ENCODE results near the gene HLA-A. TPM values are rescaled to one million over a fixed set of nuclear protein-coding genes. Genes with fewer than 3 reads are reported as not detected.
"Not testable (repeated sequence)": the region's sequence is repeated elsewhere in the genome, so short reads cannot be mapped to it uniquely, and the experiment has no call there.

HLA-A gene
- total RNA-seq, 3 donors from 2014 or later, result 833 to 1,988 (median 1,901) TPM

DNA sequence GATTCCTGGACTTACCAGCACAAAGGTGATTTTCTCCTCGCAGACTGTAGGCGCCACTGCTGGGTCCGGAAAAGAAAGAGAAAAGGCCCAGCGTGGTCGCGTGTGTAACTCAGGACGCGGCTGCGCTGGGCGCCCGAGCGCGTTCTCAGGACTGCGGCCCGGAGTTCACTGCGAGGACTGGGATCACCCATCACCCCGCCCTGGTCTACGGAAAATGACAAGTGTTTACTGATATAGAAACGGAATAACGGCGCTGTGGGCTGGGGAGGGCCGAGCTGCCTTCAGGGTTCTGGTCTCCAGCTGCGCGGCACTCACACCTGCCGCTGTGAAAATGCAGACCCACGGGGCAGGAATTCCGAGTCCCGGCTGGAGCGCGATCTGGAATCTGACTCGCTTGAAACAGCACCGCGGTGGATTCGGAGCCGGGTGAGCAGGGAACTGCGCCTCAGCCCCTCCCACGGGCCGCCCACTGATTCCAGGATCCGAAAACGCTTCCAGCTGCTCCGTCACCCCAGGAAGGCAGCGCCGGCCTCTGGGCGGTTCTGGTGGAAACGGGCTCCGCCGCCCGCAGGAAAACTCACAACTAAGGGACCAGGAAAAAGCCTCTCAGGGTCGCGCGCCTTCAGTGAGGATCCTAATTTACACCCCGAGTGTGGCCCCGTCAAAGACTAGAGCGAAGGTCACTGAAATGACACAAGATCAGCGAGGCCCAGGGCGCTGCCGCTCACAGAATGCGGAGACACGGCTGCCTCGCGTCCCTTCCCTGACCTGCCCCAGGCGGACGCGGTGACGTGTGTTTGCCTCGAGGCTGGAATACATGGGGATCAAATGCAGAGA lies 34.5 kb downstream of the HLA-A start:
- Histone ChIP-seq H3K9me3 (no peaks in the 10 kb centered on the region), H3K36me3 (ENCODE audit: low read depth) (no peaks in the 10 kb centered on the region), H3K4me1 (ENCODE audit: low read depth) (peaks cover 14% of the 10 kb centered on the region), H3K4me3 (peak overlapping the region; percentile 20)
- DNase-seq, result peak; percentile 83 to 88 (median 87)
- TF ChIP-seq, protein P1, sequence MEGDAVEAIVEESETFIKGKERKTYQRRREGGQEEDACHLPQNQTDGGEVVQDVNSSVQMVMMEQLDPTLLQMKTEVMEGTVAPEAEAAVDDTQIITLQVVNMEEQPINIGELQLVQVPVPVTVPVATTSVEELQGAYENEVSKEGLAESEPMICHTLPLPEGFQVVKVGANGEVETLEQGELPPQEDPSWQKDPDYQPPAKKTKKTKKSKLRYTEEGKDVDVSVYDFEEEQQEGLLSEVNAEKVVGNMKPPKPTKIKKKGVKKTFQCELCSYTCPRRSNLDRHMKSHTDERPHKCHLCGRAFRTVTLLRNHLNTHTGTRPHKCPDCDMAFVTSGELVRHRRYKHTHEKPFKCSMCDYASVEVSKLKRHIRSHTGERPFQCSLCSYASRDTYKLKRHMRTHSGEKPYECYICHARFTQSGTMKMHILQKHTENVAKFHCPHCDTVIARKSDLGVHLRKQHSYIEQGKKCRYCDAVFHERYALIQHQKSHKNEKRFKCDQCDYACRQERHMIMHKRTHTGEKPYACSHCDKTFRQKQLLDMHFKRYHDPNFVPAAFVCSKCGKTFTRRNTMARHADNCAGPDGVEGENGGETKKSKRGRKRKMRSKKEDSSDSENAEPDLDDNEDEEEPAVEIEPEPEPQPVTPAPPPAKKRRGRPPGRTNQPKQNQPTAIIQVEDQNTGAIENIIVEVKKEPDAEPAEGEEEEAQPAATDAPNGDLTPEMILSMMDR (IDR thresholded peaks at IDR 0.05), result no peak
- ATAC-seq, result peak; percentile 89
- intact Hi-C loops (cut with DNase I, micrococcal nuclease), result no loop called here

DNA sequence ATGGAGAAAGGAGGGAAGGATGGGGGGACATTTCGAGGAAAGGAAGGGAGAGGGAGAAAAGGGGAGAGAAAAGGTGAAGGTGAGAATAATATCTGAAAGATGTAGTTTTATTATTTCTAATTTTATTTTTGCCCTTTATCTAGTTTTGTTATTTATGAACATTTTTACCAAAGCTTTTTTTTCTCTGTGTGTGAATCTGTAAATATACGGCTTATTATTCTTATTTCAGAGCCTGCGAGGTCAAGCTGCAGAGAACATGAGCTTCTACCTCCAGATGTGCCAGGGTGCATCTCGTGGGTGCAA lies 35.0 kb downstream of the HLA-A start:
- Histone ChIP-seq H3K4me1 (ENCODE audit: low read depth) (peaks cover 14% of the 10 kb centered on the region), H3K36me3 (ENCODE audit: low read depth) (no peaks in the 10 kb centered on the region), H3K9me3 (no peaks in the 10 kb centered on the region), H3K4me3 (no peak overlapping the region)
- intact Hi-C loops (cut with DNase I, micrococcal nuclease), result no loop called here
- DNase-seq, result no peak
- TF ChIP-seq, protein P1 (IDR thresholded peaks at IDR 0.05), result no peak
- no peak for ATAC-seq

DNA sequence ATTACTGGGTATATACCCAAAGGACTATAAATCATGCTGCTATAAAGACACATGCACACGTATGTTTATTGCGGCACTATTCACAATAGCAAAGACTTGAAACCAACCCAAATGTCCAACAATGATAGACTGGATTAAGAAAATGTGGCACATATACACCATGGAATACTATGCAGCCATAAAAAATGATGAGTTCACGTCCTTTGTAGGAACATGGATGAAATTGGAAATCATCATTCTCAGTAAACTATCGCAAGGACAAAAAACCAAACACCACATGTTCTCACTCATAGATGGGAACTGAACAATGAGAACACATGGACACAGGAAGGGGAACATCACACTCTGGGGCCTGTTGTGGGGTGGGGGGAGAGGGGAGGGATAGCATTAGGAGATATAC lies 37.7 kb downstream of the HLA-A start:
- DNase-seq; ATAC-seq; H3K9me3 ChIP-seq; H3K4me3 ChIP-seq; H3K36me3 ChIP-seq (ENCODE audit: low read depth); intact Hi-C loops (cut with DNase I, micrococcal nuclease); H3K4me1 ChIP-seq (ENCODE audit: low read depth): not testable (repeated sequence)

DNA sequence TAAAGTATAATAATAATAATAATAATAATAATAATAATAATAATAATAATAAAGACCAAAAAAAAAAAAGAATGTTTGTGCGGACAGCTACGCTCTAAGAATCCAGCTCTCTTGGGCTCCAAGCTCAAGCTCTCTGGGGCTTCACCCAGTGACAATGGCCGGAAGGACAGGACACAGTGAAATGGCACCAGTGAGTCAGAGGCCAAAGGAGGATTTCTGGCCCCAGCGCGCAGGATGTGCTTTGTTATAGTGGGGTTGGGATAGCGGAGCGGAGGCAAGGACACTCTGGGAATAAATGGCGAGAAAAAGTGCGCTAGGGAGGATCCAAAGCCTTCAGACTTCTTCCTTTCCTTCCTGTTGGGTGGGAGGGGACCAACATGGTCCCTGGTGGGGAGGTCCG lies 38.2 kb downstream of the HLA-A start:
- intact Hi-C loops (cut with DNase I, micrococcal nuclease), result no loop called here
- TF ChIP-seq, protein P1 (IDR thresholded peaks at IDR 0.05), result no peak
- Histone ChIP-seq H3K9me3 (no peaks in the 10 kb centered on the region), H3K4me1 (ENCODE audit: low read depth) (peaks cover 6% of the 10 kb centered on the region), H3K4me3 (no peak overlapping the region), H3K36me3 (ENCODE audit: low read depth) (no peaks in the 10 kb centered on the region)
- no peak for ATAC-seq
- no peak for DNase-seq

DNA sequence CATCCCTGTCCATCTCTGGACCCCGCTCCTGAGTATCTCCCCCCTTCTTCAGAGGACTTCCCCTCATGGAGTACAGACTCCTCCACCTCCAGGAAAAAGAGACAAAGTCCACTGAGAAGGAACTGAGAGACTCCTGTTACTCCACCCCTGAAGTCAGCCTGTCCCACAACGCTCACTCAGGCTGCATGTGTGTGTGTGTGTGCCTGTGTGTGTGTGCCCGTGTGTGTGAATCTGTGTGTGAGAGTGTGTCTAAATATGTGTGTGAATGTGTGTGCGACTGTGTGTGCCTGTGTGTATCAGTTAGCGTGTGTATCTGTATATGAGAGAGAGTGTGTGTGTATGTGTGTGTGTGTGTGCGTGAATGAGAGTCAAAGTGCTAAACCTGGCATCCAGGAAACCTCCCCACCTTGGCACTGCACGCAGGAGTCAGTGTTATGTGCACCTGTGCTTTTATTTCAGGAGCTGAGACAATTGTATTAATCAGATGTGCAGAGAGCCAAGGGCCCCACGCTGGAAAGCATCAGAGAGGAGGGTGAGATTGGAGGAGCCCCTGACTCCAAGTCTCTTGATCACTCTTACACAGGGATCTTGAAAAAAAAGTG lies 39.0 kb downstream of the HLA-A start:
- intact Hi-C loops (cut with DNase I, micrococcal nuclease), result no loop called here
- Histone ChIP-seq H3K4me3 (no peak overlapping the region), H3K36me3 (ENCODE audit: low read depth) (no peaks in the 10 kb centered on the region), H3K4me1 (ENCODE audit: low read depth) (peaks cover 4% of the 10 kb centered on the region), H3K9me3 (no peaks in the 10 kb centered on the region)
- DNase-seq (peak in 2 of 3 donors; percentile 64 to 83), ATAC-seq (peak; percentile 60)
- TF ChIP-seq, protein P1 (IDR thresholded peaks at IDR 0.05), result no peak

DNA sequence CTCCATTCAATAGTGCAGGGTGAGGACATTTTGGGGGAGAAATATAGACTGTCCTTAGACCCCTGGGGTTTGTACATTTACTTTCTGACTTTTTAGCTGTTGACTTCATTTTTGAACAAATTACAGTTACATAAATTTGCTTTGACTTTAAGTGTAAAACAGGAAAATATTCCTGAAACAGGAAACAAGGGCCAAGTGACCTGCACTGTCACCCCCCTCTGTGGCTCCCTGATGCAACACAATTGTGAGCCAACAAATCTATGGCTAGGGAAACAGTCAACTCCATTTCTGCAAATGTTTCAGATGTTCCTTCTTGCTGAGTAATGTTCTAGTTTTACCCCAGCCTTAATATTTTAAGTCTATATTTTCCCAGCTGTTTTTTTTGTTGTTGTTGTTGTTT lies 39.8 kb downstream of the HLA-A start:
- DNase-seq, result no peak
- Histone ChIP-seq H3K4me1 (ENCODE audit: low read depth) (peaks cover 4% of the 10 kb centered on the region), H3K36me3 (ENCODE audit: low read depth) (no peaks in the 10 kb centered on the region), H3K9me3 (no peaks in the 10 kb centered on the region), H3K4me3 (no peak overlapping the region)
- intact Hi-C loops (cut with DNase I, micrococcal nuclease), result no loop called here
- TF ChIP-seq, protein P1 (IDR thresholded peaks at IDR 0.05), result no peak
- no peak for ATAC-seq
